ENCODE results near the gene P2RX5.
A peak's percentile ranks its signal among the peaks of the same experiment; 100 is the strongest.

DNA sequence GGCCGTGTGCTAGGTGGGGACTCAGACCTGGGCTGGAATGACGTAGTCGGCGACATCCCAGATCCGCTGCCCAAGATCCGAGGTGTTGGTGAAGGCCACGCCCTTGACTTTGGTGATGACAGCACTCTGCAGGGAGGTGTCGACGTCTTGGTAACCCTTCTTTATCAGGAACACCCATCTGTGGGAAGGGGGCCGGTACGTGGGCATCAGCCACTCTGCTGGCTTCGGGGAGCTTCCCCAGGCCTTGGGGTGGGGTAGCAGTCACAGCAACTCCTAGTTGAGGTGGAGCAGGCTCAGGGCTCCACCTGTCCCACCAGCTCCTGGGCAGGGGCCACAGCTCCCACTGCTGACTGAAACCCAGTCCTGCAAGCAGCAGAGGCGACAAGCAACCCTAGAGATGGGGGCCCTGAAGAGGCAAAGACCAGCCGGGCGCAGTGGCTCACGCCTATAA lies 4.3 kb downstream of the P2RX5 start:
- TF ChIP-seq CTCF (conservative IDR thresholded peaks at IDR 0.05; ENCODE audit: low read depth in 2 of 2) = peak; percentile 25 to 72; a peak in 3 of 4 replicates
- TF ChIP-seq REST (IDR thresholded peaks at IDR 0.05; ENCODE audit: unreplicated experiment) = no peak
- TF ChIP-seq EZH2 (IDR thresholded peaks at IDR 0.05; ENCODE audit: low read depth, unreplicated experiment) = no peak
- no peak for TF ChIP-seq CREB1 (CRISPR knock-in tag; IDR thresholded peaks at IDR 0.05; ENCODE audit: low read depth)

All from GM23338 (cell line).